Neuronal stem cell (in vitro differentiated cells): Measurements from ENCODE around the gene BCAP31.
"Not testable (repeated sequence)": the region's sequence is repeated elsewhere in the genome, so short reads cannot be mapped to it uniquely, and the experiment has no call there.

Source experiments
- DNase-seq: peaks from one replicate; pipeline ENCODE4 v3.0.0-alpha.2; 2013; ENCODE audit warnings: low spot score
- H2AFZ ChIP-seq: one replicate; pipeline ENCODE4 v1.6.1; 2013; ENCODE audit warnings: mild to moderate bottlenecking, low read length, inconsistent platforms
- H2AK5ac ChIP-seq: 2 replicates; pipeline ENCODE4 v1.6.1; 2013; ENCODE audit warnings: low read depth, mild to moderate bottlenecking, inconsistent platforms, low read length, moderate library complexity, mixed read lengths
- H2BK120ac ChIP-seq: 2 replicates; pipeline ENCODE4 v1.6.1; 2013; ENCODE audit warnings: low read depth, mild to moderate bottlenecking, inconsistent platforms, low read length, moderate library complexity, mixed read lengths
- H2BK12ac ChIP-seq: one replicate; pipeline ENCODE4 v1.6.1; 2013; ENCODE audit warnings: low read length, inconsistent platforms
- H2BK15ac ChIP-seq: 2 replicates; pipeline ENCODE4 v1.6.1; 2013; ENCODE audit warnings: mild to moderate bottlenecking, low read length, inconsistent platforms, mixed read lengths
- H2BK5ac ChIP-seq: one replicate; pipeline ENCODE4 v1.6.1; 2013; ENCODE audit warnings: inconsistent platforms, mild to moderate bottlenecking, low read length, moderate library complexity
- H3K14ac ChIP-seq: one replicate; pipeline ENCODE4 v1.6.1; 2013; ENCODE audit warnings: low read length, inconsistent platforms
- H3K18ac ChIP-seq: 2 replicates; pipeline ENCODE4 v1.6.1; 2013; ENCODE audit warnings: low read length, inconsistent platforms
- H3K23ac ChIP-seq: 2 replicates; pipeline ENCODE4 v1.6.1; 2013; ENCODE audit warnings: low read depth, mild to moderate bottlenecking, mixed read lengths, low read length, inconsistent platforms; ENCODE audit not compliant: poor library complexity
- H3K27ac ChIP-seq: replicated peaks from 3 replicates; pipeline ENCODE4 v1.5.1; 2013; ENCODE audit warnings: low read length, inconsistent platforms
- H3K27me3 ChIP-seq, 3 experiments: 2 replicates each; pipeline ENCODE4 v1.6.1; 2013; ENCODE audit warnings: low read length in 3 of 3, mild to moderate bottlenecking in 2 of 3, inconsistent platforms in 1 of 3, low read depth in 1 of 3, mixed read lengths in 1 of 3, moderate library complexity in 1 of 3; ENCODE audit not compliant: control insufficient read depth in 3 of 3, insufficient read depth in 3 of 3
- H3K36me3 ChIP-seq, 2 donors: replicated peaks in 1 of 2; 2 replicates each; pipeline ENCODE4 v1.6.1; 2013; ENCODE audit warnings: low read length in 2 of 2; ENCODE audit not compliant: control insufficient read depth in 2 of 2, insufficient read depth in 2 of 2
- H3K4ac ChIP-seq: 2 replicates; pipeline ENCODE4 v1.6.1; 2013; ENCODE audit warnings: inconsistent platforms, mild to moderate bottlenecking, low read length, moderate library complexity
- H3K4me1 ChIP-seq, 2 donors: 1 replicate in 1 of 2; 2 replicates in 1 of 2; pipeline ENCODE4 v1.6.1; 2013; ENCODE audit warnings: low read length in 2 of 2, low read depth in 1 of 2; ENCODE audit not compliant: control insufficient read depth in 2 of 2, insufficient read depth in 1 of 2
- H3K4me2 ChIP-seq: one replicate; pipeline ENCODE4 v1.6.1; 2013; ENCODE audit warnings: mild to moderate bottlenecking, low read length, inconsistent platforms; ENCODE audit not compliant: insufficient read depth, poor library complexity, severe bottlenecking
- H3K4me3 ChIP-seq, 2 donors: 2 replicates each; pipeline ENCODE4 v1.5.1; 2013; ENCODE audit warnings: low read length in 2 of 2, mild to moderate bottlenecking in 2 of 2, inconsistent platforms in 1 of 2, moderate library complexity in 1 of 2
- H3K79me1 ChIP-seq: one replicate; pipeline ENCODE4 v1.6.1; 2013; ENCODE audit warnings: low read depth, mild to moderate bottlenecking, inconsistent platforms, low read length, moderate library complexity
- H3K9ac ChIP-seq: one replicate; pipeline ENCODE4 v1.6.1; 2013; ENCODE audit warnings: mild to moderate bottlenecking, low read depth, low read length, inconsistent platforms; ENCODE audit not compliant: poor library complexity
- H3K9me3 ChIP-seq, 2 donors: replicated peaks in 1 of 2; 2 replicates each; pipeline versions ENCODE3 to v1.6.1; 2013; ENCODE audit warnings: low read length in 2 of 2, mild to moderate bottlenecking in 2 of 2, inconsistent platforms in 1 of 2, low read depth in 1 of 2, mixed read lengths in 1 of 2, moderate library complexity in 1 of 2; ENCODE audit not compliant: control insufficient read depth in 2 of 2, insufficient read depth in 1 of 2
- H4K8ac ChIP-seq: one replicate; pipeline ENCODE4 v1.6.1; 2013; ENCODE audit warnings: low read depth, mild to moderate bottlenecking, inconsistent platforms, low read length, moderate library complexity
- H4K91ac ChIP-seq: one replicate; pipeline ENCODE4 v1.6.1; 2013; ENCODE audit warnings: low read length, low read depth, mild to moderate bottlenecking, inconsistent platforms; ENCODE audit not compliant: poor library complexity
- WGBS, 2 donors: extraction: QIAGEN DNeasy Blood & Tissue Kit; methylation state at CpG; one replicate each; pipeline ENCODE4 v1.1.7; 2013; ENCODE audit warnings: missing lambda C conversion rate in 2 of 2, mixed read lengths in 1 of 2; ENCODE audit not compliant: insufficient read length in 2 of 2, insufficient replicate concordance in 1 of 2; ENCODE audit errors: extremely low coverage in 2 of 2; 5-methylcytosine and 5-hydroxymethylcytosine counted together

BCAP31 gene

DNA sequence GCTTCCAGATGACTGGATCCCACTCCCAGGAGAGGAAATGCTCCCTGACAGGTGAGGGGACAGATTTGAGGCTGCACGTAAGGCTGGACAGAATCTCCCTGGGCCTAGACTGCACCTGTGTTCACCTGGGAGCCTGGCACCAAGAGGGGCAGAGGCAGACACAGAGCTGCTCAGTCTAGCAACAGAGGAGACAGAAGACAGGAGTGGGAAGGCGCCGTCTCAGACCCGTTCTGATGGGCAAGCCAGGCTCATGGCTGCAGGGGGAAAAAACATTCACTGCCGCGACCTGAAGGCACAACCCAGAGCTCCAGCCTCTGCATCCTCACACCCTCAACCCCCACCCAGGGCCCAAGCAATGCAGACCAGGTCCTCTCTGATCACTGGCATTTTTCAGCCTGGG is 16.8 kb downstream of the BCAP31 start:
- H3K79me1 ChIP-seq = peaks cover 2% of the 10 kb centered on the region
- H4K8ac ChIP-seq = no peak overlapping the region
- no peak overlapping the region for H2BK5ac ChIP-seq
- no peaks in the 10 kb centered on the region for H3K9me3 ChIP-seq
- H2BK15ac ChIP-seq = no peak overlapping the region
- H3K27ac ChIP-seq = no peak overlapping the region
- no peaks in the 10 kb centered on the region for H3K4me1 ChIP-seq
- no peak overlapping the region for H3K18ac ChIP-seq
- H2AFZ ChIP-seq = no peak overlapping the region
- H3K4ac ChIP-seq = no peak overlapping the region
- H3K23ac ChIP-seq = no peak overlapping the region
- H2BK12ac ChIP-seq = no peak overlapping the region
- peaks cover 0 to 5% (median 0%) of the 10 kb centered on the region in 3 experiments for H3K27me3 ChIP-seq
- H3K36me3 ChIP-seq = peaks cover 0 to 27% of the 10 kb centered on the region in 2 donors
- no peak overlapping the region for H2BK120ac ChIP-seq
- no peak overlapping the region for H3K4me2 ChIP-seq
- H3K14ac ChIP-seq = no peak overlapping the region
- H3K4me3 ChIP-seq = no peak overlapping the region
- no peak overlapping the region for H4K91ac ChIP-seq
- WGBS, 2 donors = no CpG with 5 or more reads among the region's 6 CpGs
- H3K9ac ChIP-seq = no peak overlapping the region
- no peak for DNase-seq
- no peak overlapping the region for H2AK5ac ChIP-seq

DNA sequence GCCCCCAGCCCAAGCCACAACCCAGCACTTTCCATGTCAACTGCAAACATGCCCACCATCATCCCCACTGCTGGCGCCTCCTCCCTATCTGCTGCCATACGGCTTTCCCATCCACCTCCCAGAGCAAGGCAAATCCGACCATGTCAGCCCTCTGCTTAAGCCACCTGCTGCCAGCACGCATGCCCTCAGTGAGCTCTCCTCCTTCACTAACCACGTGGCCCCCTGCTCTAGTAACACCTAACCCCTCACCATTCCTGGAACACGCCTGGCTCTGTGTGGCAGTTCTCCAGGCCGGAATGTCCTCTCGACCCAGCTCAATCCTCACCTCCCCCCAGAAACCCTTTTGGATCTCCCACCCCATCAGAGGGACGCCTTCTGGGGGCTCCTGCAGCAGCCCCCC is 17.4 kb downstream of the BCAP31 start:
- no peak overlapping the region for H2BK120ac ChIP-seq
- H3K4me1 ChIP-seq = no peaks in the 10 kb centered on the region
- H3K27ac ChIP-seq = no peak overlapping the region
- H2BK5ac ChIP-seq = no peak overlapping the region
- peak overlapping the region; percentile 44 for H3K9ac ChIP-seq
- H3K18ac ChIP-seq = no peak overlapping the region
- H2AFZ ChIP-seq = no peak overlapping the region
- no peak overlapping the region for H2AK5ac ChIP-seq
- no peaks in the 10 kb centered on the region for H3K9me3 ChIP-seq
- no peak overlapping the region for H3K14ac ChIP-seq
- WGBS, 2 donors = no CpG with 5 or more reads among the region's 9 CpGs
- no peak overlapping the region for H3K23ac ChIP-seq
- no peak overlapping the region for H4K91ac ChIP-seq
- H3K4ac ChIP-seq = no peak overlapping the region
- no peak for DNase-seq
- no peak overlapping the region for H3K4me2 ChIP-seq
- H3K4me3 ChIP-seq = no peak overlapping the region
- H2BK12ac ChIP-seq = no peak overlapping the region
- H3K79me1 ChIP-seq = peaks cover 2% of the 10 kb centered on the region
- H3K27me3 ChIP-seq = peaks cover 0 to 11% (median 0%) of the 10 kb centered on the region in 3 experiments
- H3K36me3 ChIP-seq = peaks cover 0 to 25% of the 10 kb centered on the region in 2 donors
- no peak overlapping the region for H4K8ac ChIP-seq
- no peak overlapping the region for H2BK15ac ChIP-seq

DNA sequence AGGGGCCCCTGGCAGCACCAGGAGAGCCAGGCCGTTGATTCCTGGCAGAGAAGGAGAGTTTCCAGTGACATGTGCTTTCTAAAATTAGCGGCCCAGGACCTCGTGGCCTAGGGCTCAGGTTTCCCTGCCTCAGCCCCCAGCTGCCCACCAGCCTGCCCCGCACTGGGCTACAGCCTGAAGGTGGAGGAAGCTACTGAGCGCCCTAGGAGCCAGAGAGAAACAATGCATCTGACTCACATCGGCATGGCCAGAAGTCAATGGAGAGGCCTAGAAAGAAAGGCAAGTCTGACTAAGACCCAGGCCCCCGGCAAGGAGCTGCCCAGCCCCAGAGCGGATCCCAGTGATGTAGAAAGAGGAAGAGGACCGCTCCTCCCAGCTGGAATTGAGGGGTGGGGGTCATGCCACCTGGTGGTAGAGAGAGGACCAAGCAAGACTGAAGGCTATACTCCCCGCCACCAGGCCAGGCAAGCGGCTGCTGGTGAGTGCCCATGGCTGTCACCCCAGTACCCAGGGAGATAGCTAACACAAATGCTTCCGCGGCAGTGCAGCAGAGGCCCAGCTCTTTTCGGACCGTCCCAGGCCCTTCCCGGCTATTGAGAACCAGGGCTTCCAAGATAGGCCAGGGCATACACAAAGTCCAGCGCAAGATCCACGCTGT is 18.7 kb downstream of the BCAP31 start:
- not testable (repeated sequence) for DNase-seq, H3K4ac ChIP-seq, H2BK15ac ChIP-seq, H3K27ac ChIP-seq, H2BK120ac ChIP-seq, H3K9me3 ChIP-seq, H3K4me1 ChIP-seq, H3K4me2 ChIP-seq, H2BK12ac ChIP-seq, H2AK5ac ChIP-seq, H3K4me3 ChIP-seq, H3K23ac ChIP-seq, H2AFZ ChIP-seq, H2BK5ac ChIP-seq, H3K9ac ChIP-seq, H4K8ac ChIP-seq, H3K79me1 ChIP-seq, H3K18ac ChIP-seq, H3K14ac ChIP-seq, H4K91ac ChIP-seq
- no CpG with 5 or more reads among the region's 18 CpGs for WGBS, 2 donors
- Histone ChIP-seq H3K27me3 (peaks cover 0 to 16% (median 0%) of the 10 kb centered on the region in 3 experiments), H3K36me3 (peaks cover under 1 to 33% of the 10 kb centered on the region in 2 donors)

DNA sequence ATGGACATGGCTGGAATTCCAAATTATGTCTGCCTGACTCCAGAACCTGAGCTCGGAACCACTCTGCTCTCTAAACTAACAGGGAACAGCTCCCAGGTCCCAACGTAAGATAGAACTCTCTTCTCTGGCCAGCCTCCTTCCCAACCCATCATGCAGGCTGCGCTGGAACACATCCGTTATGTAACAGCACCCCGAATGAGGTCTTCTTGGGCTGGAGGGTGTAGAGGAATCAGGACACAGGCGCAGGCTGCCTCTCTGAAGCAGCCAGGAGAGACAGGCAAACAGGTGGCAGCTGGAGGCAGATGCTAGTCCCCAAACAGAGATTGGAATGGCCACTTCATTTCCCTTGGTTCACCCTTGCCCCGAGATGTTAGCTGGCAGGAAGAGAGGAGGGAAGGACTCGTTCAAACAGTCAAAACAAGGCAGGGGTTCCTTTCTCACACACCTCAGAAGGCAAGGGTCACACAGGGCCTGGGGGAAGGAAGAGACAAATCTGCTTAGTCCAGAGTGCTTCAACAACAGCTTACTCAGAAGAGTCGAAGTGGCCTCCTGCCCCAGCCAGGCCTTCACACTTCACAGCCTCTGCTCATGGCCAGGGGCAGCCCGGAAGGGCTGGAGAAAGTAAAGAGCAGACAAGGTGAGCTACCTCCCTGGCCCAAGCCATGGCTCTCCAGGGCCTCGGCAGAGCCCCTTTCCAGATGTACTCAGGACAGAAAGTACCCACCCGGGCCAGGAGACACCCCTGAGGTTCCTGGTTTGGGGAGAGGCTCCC is 19.4 kb downstream of the BCAP31 start:
- H3K79me1 ChIP-seq, H3K4ac ChIP-seq, H2BK15ac ChIP-seq, H2AFZ ChIP-seq, H2AK5ac ChIP-seq, H3K4me1 ChIP-seq, H3K4me2 ChIP-seq, H4K8ac ChIP-seq, H4K91ac ChIP-seq, DNase-seq, H3K4me3 ChIP-seq, H2BK12ac ChIP-seq, H2BK120ac ChIP-seq, H3K9me3 ChIP-seq, H3K23ac ChIP-seq, H2BK5ac ChIP-seq, H3K9ac ChIP-seq, H3K27ac ChIP-seq, H3K14ac ChIP-seq, H3K18ac ChIP-seq: not testable (repeated sequence)
- Histone ChIP-seq H3K36me3 (peaks cover 2 to 33% of the 10 kb centered on the region in 2 donors), H3K27me3 (peaks cover 0 to 18% (median 0%) of the 10 kb centered on the region in 3 experiments)
- no CpG with 5 or more reads among the region's 12 CpGs for WGBS, 2 donors
